Fibroblast of the aortic adventitia (primary cell): ENCODE measurements around the gene PLEKHA6. TPM values are rescaled to one million over a fixed set of nuclear protein-coding genes. Genes with fewer than 3 reads are reported as not detected.

Experiments used
- DNase-seq: peaks from one replicate; pipeline ENCODE4 v3.0.0-alpha.2; 2010; ENCODE audit warnings: low read depth
- H3K4me3 ChIP-seq: 2 replicates; pipeline ENCODE4 v1.5.1; 2011; ENCODE audit warnings: low read depth, mild to moderate bottlenecking, control low read depth, low read length, moderate library complexity
- CTCF ChIP-seq: IDR thresholded peaks from 2 replicates; pipeline ENCODE4 v1.5.1; 2011; ENCODE audit warnings: mild to moderate bottlenecking, low read length, control low read depth, inconsistent platforms; ENCODE audit not compliant: insufficient read depth
- total RNA-seq: library from RNA; depleted of rRNA; stranded (reverse); fragments of >200 nt; gene quantifications from 2 replicates; pipeline ENCODE4 v1.2.3, GENCODE V29; 2012; ENCODE audit warnings: low replicate concordance

The PLEKHA6 gene
- total RNA-seq, 1 donor: 3.6 TPM

GRCh38 chr1:204278251-204278650 lies 81.5 kb downstream of the PLEKHA6 start:
- no peak for DNase-seq
- no peak for TF ChIP-seq CTCF
- H3K4me3 ChIP-seq: no peak overlapping the region

GRCh38 chr1:204277563-204278219 lies 82.0 kb downstream of the PLEKHA6 start:
- H3K4me3 ChIP-seq: no peak overlapping the region
- TF ChIP-seq CTCF: no peak
- no peak for DNase-seq

GRCh38 chr1:204275695-204276370 lies 83.9 kb downstream of the PLEKHA6 start:
- no peak for TF ChIP-seq CTCF

GRCh38 chr1:204274446-204274845 lies 85.3 kb downstream of the PLEKHA6 start:
- no peak overlapping the region for H3K4me3 ChIP-seq
- peak; percentile 38 for DNase-seq
- no peak for TF ChIP-seq CTCF

More at GRCh38 chr1:204275695-204276370, 83.9 kb downstream of the PLEKHA6 start:
- DNase-seq: no peak
- H3K4me3 ChIP-seq: no peak overlapping the region

GRCh38 chr1:204272505-204272904 lies 87.2 kb downstream of the PLEKHA6 start:
- DNase-seq: no peak
- TF ChIP-seq CTCF: no peak
- no peak overlapping the region for H3K4me3 ChIP-seq

GRCh38 chr1:204271970-204272369 lies 87.8 kb downstream of the PLEKHA6 start:
- no peak for TF ChIP-seq CTCF
- no peak overlapping the region for H3K4me3 ChIP-seq
- no peak for DNase-seq
